ENCODE results near the gene KCNIP3. TPM values are rescaled to one million over a fixed set of nuclear protein-coding genes. Genes with fewer than 3 reads are reported as not detected.
A peak's percentile ranks its signal among the peaks of the same experiment; 100 is the strongest.
"Not testable (repeated sequence)": the region's sequence is repeated elsewhere in the genome, so short reads cannot be mapped to it uniquely, and the experiment has no call there.

The KCNIP3 gene
- polyA plus RNA-seq, 3 donors from 2014 or later = not detected

- H3K9me3 Mint-ChIP-seq; DNase-seq; H3K36me3 Mint-ChIP-seq; H3K27me3 Mint-ChIP-seq (ENCODE audit: low read depth in 3 of 3): not testable (repeated sequence)
- H3K27ac Mint-ChIP-seq = peak overlapping the region in 5 of 6 donors; percentile 13 to 97 (median 48)
- peaks cover 28 to 31% of the 10 kb centered on the region in 2 donors for H3K4me1 Mint-ChIP-seq
- H3K4me3 Mint-ChIP-seq = peak overlapping the region; percentile 29 to 98 (median 97)
Measured at GRCh38 chr2:95403824-95404223, 106.7 kb downstream of the KCNIP3 start.

DNA sequence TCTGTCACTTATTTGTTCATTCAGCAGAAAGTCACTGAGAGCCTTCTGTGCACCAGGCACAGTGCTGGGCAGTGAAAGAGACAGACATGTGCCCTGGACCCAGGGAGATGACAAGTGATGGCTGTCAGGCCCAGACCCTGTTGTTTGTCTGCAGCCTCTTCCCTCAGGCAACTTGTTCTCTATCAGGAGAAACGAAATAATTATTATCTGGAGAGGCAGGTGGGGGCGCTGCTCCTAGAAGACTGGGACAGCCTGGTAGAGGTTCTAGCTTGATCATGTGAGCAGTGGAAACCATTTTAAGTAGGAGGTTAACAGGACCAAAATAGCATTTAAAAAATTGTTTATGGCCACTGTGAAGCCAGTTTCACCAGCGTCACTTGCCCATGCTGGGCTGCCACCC lies 107.5 kb downstream of the KCNIP3 start:
- Mint-ChIP-seq H3K4me1 (peaks cover 28 to 31% of the 10 kb centered on the region in 2 donors), H3K4me3 (peak overlapping the region in 2 of 5 donors; percentile 12 to 46), H3K36me3 (peaks cover 0 to 11% (median 0%) of the 10 kb centered on the region in 3 donors)
- H3K9me3 Mint-ChIP-seq; H3K27ac Mint-ChIP-seq; DNase-seq; H3K27me3 Mint-ChIP-seq (ENCODE audit: low read depth in 3 of 3): not testable (repeated sequence)

DNA sequence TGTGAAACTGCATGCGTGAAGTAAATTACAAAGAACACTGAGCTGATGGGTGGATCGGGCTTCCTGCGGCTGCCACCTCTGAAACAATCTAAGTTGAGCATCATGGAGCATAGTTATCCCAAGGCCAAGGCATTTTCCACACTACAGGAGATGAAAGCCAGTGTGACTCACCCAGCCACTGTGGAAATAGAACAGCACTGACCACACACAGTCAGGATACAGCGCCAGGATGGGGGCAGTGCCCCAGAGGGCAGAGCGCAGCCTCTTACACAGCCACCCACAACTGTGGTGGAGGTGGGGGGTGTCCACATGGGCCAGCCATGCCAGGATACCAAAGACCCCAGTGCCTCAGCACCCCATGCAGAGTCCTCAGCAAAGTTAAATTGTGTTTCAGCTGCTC lies 114.1 kb downstream of the KCNIP3 start:
- not testable (repeated sequence) for H3K27ac Mint-ChIP-seq; DNase-seq; H3K4me3 Mint-ChIP-seq; H3K27me3 Mint-ChIP-seq (ENCODE audit: low read depth in 3 of 3); H3K9me3 Mint-ChIP-seq; H3K4me1 Mint-ChIP-seq
- peaks cover 0 to 13% (median 5%) of the 10 kb centered on the region in 3 donors for H3K36me3 Mint-ChIP-seq

DNA sequence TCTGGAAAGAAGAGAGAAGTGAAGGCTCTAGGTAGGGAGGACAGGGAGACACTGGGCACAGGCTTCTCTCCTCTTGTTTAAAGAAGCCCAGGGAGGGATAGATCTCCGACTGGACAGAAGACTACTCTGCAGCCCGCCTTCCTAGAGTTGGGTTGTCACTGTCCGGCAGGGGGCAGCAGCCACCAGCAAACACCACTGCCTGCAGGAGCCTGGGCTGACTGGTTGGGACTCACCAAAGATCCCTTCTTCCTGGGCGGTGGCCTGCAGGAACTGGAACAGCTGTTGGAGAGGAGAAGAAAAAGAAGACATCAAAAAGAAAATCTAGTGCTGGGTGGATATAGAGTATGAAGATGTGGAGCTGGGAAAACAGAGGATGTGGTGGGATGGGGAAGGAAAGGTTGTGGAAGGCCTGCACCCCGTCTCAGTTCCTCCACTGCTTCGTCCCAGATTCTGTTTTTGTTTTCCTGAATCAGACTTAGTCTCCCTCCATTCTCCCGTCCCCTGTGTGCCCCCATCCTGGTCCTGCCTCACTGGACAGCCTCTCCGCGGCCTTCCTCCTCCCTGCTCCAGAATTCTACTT lies 117.0 kb downstream of the KCNIP3 start:
- not testable (repeated sequence) for H3K4me3 Mint-ChIP-seq; H3K36me3 Mint-ChIP-seq; H3K4me1 Mint-ChIP-seq; H3K9me3 Mint-ChIP-seq; H3K27ac Mint-ChIP-seq; H3K27me3 Mint-ChIP-seq (ENCODE audit: low read depth in 3 of 3)
- peak; percentile 16 to 37 (median 31) for DNase-seq

GRCh38 chr2:95415138-95415537 lies 118.0 kb downstream of the KCNIP3 start:
- H3K9me3 Mint-ChIP-seq; DNase-seq; H3K27ac Mint-ChIP-seq; H3K27me3 Mint-ChIP-seq (ENCODE audit: low read depth in 3 of 3); H3K4me1 Mint-ChIP-seq; H3K36me3 Mint-ChIP-seq; H3K4me3 Mint-ChIP-seq: not testable (repeated sequence)

GRCh38 chr2:95415561-95415960 lies 118.4 kb downstream of the KCNIP3 start:
- H3K27ac Mint-ChIP-seq; H3K27me3 Mint-ChIP-seq (ENCODE audit: low read depth in 3 of 3); DNase-seq; H3K4me1 Mint-ChIP-seq; H3K9me3 Mint-ChIP-seq; H3K36me3 Mint-ChIP-seq; H3K4me3 Mint-ChIP-seq: not testable (repeated sequence)

DNA sequence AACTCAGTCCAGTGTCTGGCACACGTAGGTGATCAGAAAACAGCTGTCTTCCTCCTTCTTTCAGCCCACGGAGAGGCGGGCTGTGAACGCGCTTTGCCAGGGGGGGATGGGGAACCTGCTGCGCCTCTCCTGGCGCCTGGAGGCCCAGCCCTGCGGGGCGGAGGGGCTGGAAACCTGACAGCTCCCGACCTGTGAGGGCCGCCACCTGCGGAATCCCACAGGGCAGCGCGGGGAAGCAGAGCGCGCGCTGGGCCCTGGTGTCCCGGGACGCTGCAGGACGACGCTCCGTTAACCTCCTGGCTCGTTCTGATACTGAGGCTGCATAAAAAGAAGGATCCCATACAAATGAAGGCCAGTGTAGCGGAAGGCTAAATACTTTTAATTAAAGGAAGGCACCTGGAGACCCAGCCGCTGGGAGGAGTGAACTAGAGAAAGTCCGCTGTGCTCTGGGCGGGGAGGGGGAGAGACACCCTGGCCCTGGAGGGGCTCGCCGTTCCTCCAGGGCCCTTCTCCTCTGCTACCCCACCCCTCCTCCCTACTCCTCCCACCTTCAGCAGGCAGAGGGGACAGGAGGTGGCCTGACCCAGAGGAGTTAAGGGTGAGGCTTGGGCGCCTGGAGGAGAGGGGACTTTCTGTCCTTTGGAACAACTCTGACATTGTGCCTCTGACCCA lies 130.2 kb downstream of the KCNIP3 start:
- not testable (repeated sequence) for H3K4me3 Mint-ChIP-seq; H3K27ac Mint-ChIP-seq; H3K9me3 Mint-ChIP-seq; H3K36me3 Mint-ChIP-seq; H3K27me3 Mint-ChIP-seq (ENCODE audit: low read depth in 3 of 3); H3K4me1 Mint-ChIP-seq; DNase-seq

GRCh38 chr2:95429748-95430467 lies 132.8 kb downstream of the KCNIP3 start:
- not testable (repeated sequence) for H3K27me3 Mint-ChIP-seq (ENCODE audit: low read depth in 3 of 3); H3K4me1 Mint-ChIP-seq; H3K4me3 Mint-ChIP-seq; DNase-seq; H3K36me3 Mint-ChIP-seq; H3K27ac Mint-ChIP-seq; H3K9me3 Mint-ChIP-seq

DNA sequence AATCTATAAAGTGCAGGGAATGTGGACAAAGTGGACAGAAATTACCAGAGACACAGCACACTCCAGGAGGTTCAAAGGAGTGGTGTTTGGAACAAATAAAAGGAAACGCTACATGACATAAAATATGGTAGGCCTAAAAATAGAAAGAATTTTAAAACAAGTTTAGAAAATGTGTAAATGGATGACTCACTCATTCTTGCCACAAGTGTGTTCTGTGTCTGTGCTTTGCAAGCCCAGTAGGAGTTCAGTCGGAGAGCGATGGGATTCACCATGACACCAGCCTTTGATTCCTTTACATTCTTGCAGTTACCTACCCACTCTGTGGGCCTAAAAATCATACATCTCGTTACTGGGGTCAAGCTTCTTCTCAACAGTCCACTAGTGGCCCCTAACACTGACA lies 136.2 kb downstream of the KCNIP3 start:
- not testable (repeated sequence) for H3K27me3 Mint-ChIP-seq (ENCODE audit: low read depth in 3 of 3); H3K27ac Mint-ChIP-seq; H3K4me3 Mint-ChIP-seq; H3K4me1 Mint-ChIP-seq; DNase-seq; H3K9me3 Mint-ChIP-seq; H3K36me3 Mint-ChIP-seq

DNA sequence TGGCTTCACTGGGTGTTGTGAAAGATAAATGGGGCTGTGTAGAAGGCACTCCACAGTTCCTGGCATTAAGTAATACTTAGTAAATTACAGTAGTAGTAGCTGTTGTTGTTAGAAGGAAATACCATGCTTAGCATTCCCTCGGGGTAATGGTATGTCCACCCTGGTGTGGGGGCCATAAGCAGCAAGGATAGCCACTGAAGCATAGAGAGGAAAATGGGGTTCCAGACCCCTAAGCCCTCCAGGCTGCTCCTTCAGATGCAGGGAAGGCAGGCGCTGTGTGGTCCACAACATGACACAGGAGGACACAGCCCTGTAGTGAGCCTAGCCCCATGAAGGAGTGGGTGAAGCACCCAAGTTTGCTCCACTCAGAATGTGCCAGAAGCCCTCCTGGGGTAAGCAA lies 136.8 kb downstream of the KCNIP3 start:
- not testable (repeated sequence) for H3K27ac Mint-ChIP-seq; H3K4me3 Mint-ChIP-seq; H3K36me3 Mint-ChIP-seq; H3K4me1 Mint-ChIP-seq; DNase-seq; H3K27me3 Mint-ChIP-seq (ENCODE audit: low read depth in 3 of 3); H3K9me3 Mint-ChIP-seq

DNA sequence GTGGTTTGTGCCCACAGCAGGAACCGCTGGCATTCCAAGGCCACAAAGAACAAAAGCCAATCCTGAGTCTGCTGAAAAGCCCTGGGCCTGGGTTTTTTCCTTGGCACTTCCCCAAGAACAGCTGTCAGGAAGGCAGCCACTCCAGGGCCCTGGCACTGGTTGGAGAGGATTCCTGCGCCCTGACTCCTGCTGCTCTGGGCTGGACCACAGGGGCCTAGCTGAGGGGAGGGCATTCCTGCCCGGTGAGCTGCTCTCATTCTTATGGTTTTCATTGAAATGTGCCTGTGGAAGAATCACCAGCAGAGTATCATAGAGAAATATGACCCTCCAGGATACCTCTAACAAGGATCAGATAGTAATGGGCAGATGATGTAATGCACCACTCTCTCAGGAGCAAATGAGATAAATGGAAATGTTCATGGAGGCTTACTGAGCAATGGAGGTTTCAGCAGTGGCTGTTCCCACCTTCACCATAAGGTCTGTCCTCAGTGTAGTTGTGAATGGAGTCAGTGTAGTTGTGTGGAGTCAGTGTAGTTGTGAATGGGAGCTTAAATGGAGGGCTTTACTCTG lies 137.4 kb downstream of the KCNIP3 start:
- DNase-seq; H3K36me3 Mint-ChIP-seq; H3K27ac Mint-ChIP-seq; H3K27me3 Mint-ChIP-seq (ENCODE audit: low read depth in 3 of 3); H3K9me3 Mint-ChIP-seq; H3K4me1 Mint-ChIP-seq; H3K4me3 Mint-ChIP-seq: not testable (repeated sequence)

DNA sequence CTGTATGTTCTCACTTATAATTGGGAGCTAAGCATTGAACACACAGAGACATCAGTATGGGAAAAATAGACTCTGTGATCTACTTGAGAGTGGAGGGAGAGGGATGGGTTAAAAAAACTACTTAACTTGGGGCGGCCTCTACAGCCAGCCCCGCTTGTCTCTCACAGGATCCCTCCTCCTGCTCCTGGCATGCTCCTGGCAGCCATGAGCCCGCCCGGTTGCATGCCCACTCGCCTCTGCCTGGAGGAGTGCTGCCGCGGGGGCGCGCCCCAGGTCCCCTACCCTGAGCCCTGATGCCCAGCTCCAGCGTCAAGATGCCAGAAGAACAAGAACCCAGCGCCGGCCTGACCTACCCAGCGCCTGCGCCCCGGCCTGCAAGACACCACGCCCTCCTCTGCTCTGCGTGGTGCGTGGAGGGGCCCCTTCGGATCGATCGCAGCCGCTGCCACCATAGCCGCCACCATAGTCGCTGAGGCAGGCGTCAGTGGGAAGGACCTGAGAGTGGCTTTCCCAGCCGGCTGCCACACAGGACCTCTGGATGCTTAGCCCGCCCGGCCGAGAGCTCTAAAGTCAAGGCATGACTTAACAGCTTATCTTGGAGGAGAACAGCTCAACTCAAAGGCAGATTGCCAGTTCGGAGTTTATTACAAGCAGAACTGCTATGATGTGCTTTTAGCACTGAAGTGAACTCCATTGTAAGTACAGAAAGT lies 138.2 kb downstream of the KCNIP3 start:
- not testable (repeated sequence) for DNase-seq; H3K36me3 Mint-ChIP-seq; H3K9me3 Mint-ChIP-seq; H3K27me3 Mint-ChIP-seq (ENCODE audit: low read depth in 3 of 3); H3K4me1 Mint-ChIP-seq; H3K4me3 Mint-ChIP-seq; H3K27ac Mint-ChIP-seq
